Adrenal gland (tissue), 12 donors: ENCODE measurements around the gene CCDC102A. TPM values are rescaled to one million over a fixed set of nuclear protein-coding genes. Genes with fewer than 3 reads are reported as not detected.

Experiments
- DNase-seq, 7 donors: peaks; one replicate each; pipeline ENCODE4 v3.0.0-alpha.2; 2019 to 2020
- H3K27ac ChIP-seq, 5 donors: fragments of 200-600 bp; sonication (generic) in 4 of 5; 1 replicate in 3 of 5; 2 replicates in 2 of 5; pipeline versions ENCODE4 v1.5.1 to v1.8.0; 2016 to 2020; ENCODE audit warnings: mild to moderate bottlenecking in 1 of 5
- H3K27me3 ChIP-seq: fragments of 200-600 bp; 2 replicates; pipeline ENCODE4 v1.8.0; 2021
- H3K36me3 ChIP-seq, 2 donors: fragments of 200-600 bp; replicated peaks in 1 of 2; 1 replicate in 1 of 2; 2 replicates in 1 of 2; pipeline versions ENCODE4 v1.5.1 to v1.8.0; 2018 to 2022
- H3K4me1 ChIP-seq, 2 donors: fragments of 200-600 bp; replicated peaks in 1 of 2; 1 replicate in 1 of 2; 2 replicates in 1 of 2; pipeline versions ENCODE4 v1.5.1 to v1.8.0; 2018 to 2021
- H3K4me3 ChIP-seq, 4 donors: fragments of 200-600 bp; sonication (generic) in 3 of 4; one replicate each; pipeline ENCODE4 v1.5.1; 2016 to 2018
- H3K9me3 ChIP-seq, 3 donors: fragments of 200-600 bp; sonication (generic) in 1 of 3; replicated peaks in 1 of 3; 1 replicate in 2 of 3; 2 replicates in 1 of 3; pipeline versions ENCODE4 v1.5.1 to v1.8.0; 2016 to 2021
- CTCF ChIP-seq, 6 experiments: fragments of 450-650 bp in 4 of 6; fragments of 200-600 bp in 2 of 6; sonication (generic) in 1 of 6; IDR thresholded peaks; 1 replicate in 5 of 6; 2 replicates in 1 of 6; pipeline versions ENCODE4 v1.5.1 to v1.8.0; 2016 to 2021; ENCODE audit warnings: antibody characterized with exemption in 6 of 6, mild to moderate bottlenecking in 2 of 6, moderate library complexity in 1 of 6
- POLR2A ChIP-seq, 2 donors: fragments of 450-650 bp; IDR thresholded peaks; one replicate each; pipeline ENCODE4 v1.6.1; 2017; ENCODE audit warnings: antibody characterized with exemption in 2 of 2, mild to moderate bottlenecking in 2 of 2, moderate library complexity in 1 of 2
- WGBS, 4 donors: extraction: QIAGEN DNeasy Blood & Tissue Kit in 2 of 4; methylation state at CpG; one replicate each; pipeline versions ENCODE4 v1.1.5 to v1.1.7; 2013 to 2017; 5-methylcytosine and 5-hydroxymethylcytosine counted together
- intact Hi-C, 2 donors: fragments of 100-400 bp; cut with DNase I; formaldehyde crosslinking; loops; one replicate each; pipeline versions ENCODE4 v1.14.1 to v1.15.0; 2022 to 2023
- polyA plus RNA-seq, 3 donors: library from polyadenylated mRNA; stranded (reverse); fragments of 200-250 nt in 2 of 3; fragments of 350-450 nt in 1 of 3; fragmentation: Illumina TruSeq in 1 of 3; extraction: RNeasy Lipid Tissue Mini Kit (QIAGEN cat#74804) in 1 of 3; gene quantifications; one replicate each; pipeline ENCODE4 v1.2.3, GENCODE V29; 2013 to 2014
- total RNA-seq, 9 donors: library from RNA; depleted of rRNA in 4 of 9; stranded (reverse); fragments of >200 nt in 4 of 9; fragments of 120-200 nt in 1 of 9; fragmentation: NEBNext Ultra II Directional in 1 of 9; extraction: Animal tissue kit (Norgen Biotek cat#: 25700) in 1 of 9; gene quantifications; one replicate each; pipeline versions ENCODE4 v1.1.0 to v1.2.4, GENCODE V29; 2013 to 2023
- donor health status: healthy with polysubstance abuse.
- donor health status: Bipolar disorder and iron deficiency.
- donor health status: DM: yes; HTN: yes; CAD: no.
- donor health status: DM: no; HTN: no; CAD: no.
- donor health status: DM: no; HTN: no; CAD: no.
- donor health status: DM: yes; HTN: yes; CAD: no.

The CCDC102A gene
- total and polyA plus RNA-seq, 12 donors: 1.6 to 23.6 (median 8.9) TPM

GRCh38 chr16:57514791-57515600 lies 21.4 kb downstream of the CCDC102A start:
- H3K27ac ChIP-seq: peak overlapping the region in 1 of 5 donors; percentile 47
- intact Hi-C loops: loop anchor here (5.0 to 10.0 kb wide), 4 partner anchors 38 to 213 kb away; no protein-coding TSS in a partner anchor
- no peaks in the 10 kb centered on the region for H3K27me3 ChIP-seq
- no peaks in the 10 kb centered on the region for H3K9me3 ChIP-seq
- H3K4me3 ChIP-seq: no peak overlapping the region
- H3K4me1 ChIP-seq: no peaks in the 10 kb centered on the region
- no peak for TF ChIP-seq CTCF (IDR thresholded peaks at IDR 0.05)
- WGBS, 4 donors: 80 to 88% (median 83%) methylated on average over 15 to 23 of the region's 23 CpGs
- peaks cover 0 to 14% of the 10 kb centered on the region in 2 donors for H3K36me3 ChIP-seq
- DNase-seq: peak in 1 of 7 donors; percentile 52

- DNase-seq: no peak
- intact Hi-C loops: loop anchor here in 1 of 2 donors (10.0 kb wide), 1 partner anchor 210 kb away; no protein-coding TSS in a partner anchor
- no peaks in the 10 kb centered on the region for H3K27me3 ChIP-seq
- peaks cover 0 to 14% of the 10 kb centered on the region in 2 donors for H3K36me3 ChIP-seq
- H3K4me1 ChIP-seq: no peaks in the 10 kb centered on the region
- TF ChIP-seq POLR2A (IDR thresholded peaks at IDR 0.05) (no peak), CTCF (IDR thresholded peaks at IDR 0.05) (no peak)
- H3K4me3 ChIP-seq: no peak overlapping the region
- peak overlapping the region in 1 of 5 donors; percentile 47 for H3K27ac ChIP-seq
- WGBS, 4 donors: 65 to 100% (median 81%) methylated on average over 4 of the region's 4 CpGs
- no peaks in the 10 kb centered on the region for H3K9me3 ChIP-seq
Measured at GRCh38 chr16:57514371-57514770, 22.0 kb downstream of the CCDC102A start.

- H3K27ac ChIP-seq: peak overlapping the region in 1 of 5 donors; percentile 28
Measured at GRCh38 chr16:57513371-57514102, 22.8 kb downstream of the CCDC102A start.

More at GRCh38 chr16:57513371-57514102, 22.8 kb downstream of the CCDC102A start:
- TF ChIP-seq CTCF (IDR thresholded peaks at IDR 0.05): no peak
- no peak for TF ChIP-seq POLR2A (IDR thresholded peaks at IDR 0.05)
- peaks cover 0 to 14% of the 10 kb centered on the region in 2 donors for H3K36me3 ChIP-seq
- DNase-seq: no peak
- 59 to 71% (median 70%) methylated on average over 13 to 14 of the region's 14 CpGs for WGBS, 4 donors
- intact Hi-C loops: loop anchor here in 1 of 2 donors (10.0 kb wide), 1 partner anchor 209 kb away; no protein-coding TSS in a partner anchor
- no peak overlapping the region for H3K4me3 ChIP-seq
- no peaks in the 10 kb centered on the region for H3K27me3 ChIP-seq
- H3K4me1 ChIP-seq: no peaks in the 10 kb centered on the region
- no peaks in the 10 kb centered on the region for H3K9me3 ChIP-seq
